Tibial nerve (tissue), 4 donors: Measurements from ENCODE around the gene PLEKHB1. TPM values are rescaled to one million over a fixed set of nuclear protein-coding genes. Genes with fewer than 3 reads are reported as not detected.

ENCODE experiments used
- DNase-seq, 2 donors: peaks; one replicate each; pipeline ENCODE4 v3.0.0-alpha.2; 2019; ENCODE audit warnings: low spot score in 2 of 2
- H3K27ac ChIP-seq, 4 donors: fragments of 200-600 bp; sonication (generic) in 3 of 4; one replicate each; pipeline ENCODE4 v1.5.1; 2017 to 2019; ENCODE audit warnings: mild to moderate bottlenecking in 1 of 4
- H3K27me3 ChIP-seq, 2 donors: fragments of 200-600 bp; sonication (generic) in 1 of 2; one replicate each; pipeline versions ENCODE4 v1.5.1 to v1.6.0; 2017 to 2019
- H3K36me3 ChIP-seq, 3 donors: fragments of 200-600 bp; sonication (generic); one replicate each; pipeline ENCODE4 v1.5.1; 2018 to 2019
- H3K4me1 ChIP-seq, 4 donors: fragments of 200-600 bp; sonication (generic) in 3 of 4; one replicate each; pipeline ENCODE4 v1.5.1; 2017 to 2019
- H3K4me3 ChIP-seq, 4 donors: fragments of 200-600 bp; sonication (generic) in 3 of 4; one replicate each; pipeline ENCODE4 v1.5.1; 2017 to 2019; ENCODE audit warnings: mild to moderate bottlenecking in 1 of 4, moderate library complexity in 1 of 4
- H3K9me3 ChIP-seq, 4 donors: fragments of 200-600 bp; sonication (generic) in 3 of 4; one replicate each; pipeline ENCODE4 v1.5.1; 2017 to 2019
- CTCF ChIP-seq, 5 experiments: fragments of 200-600 bp in 3 of 5; fragments of 450-650 bp in 2 of 5; sonication (generic) in 3 of 5; IDR thresholded peaks; one replicate each; pipeline ENCODE4 v1.5.1; 2016 to 2019; ENCODE audit warnings: antibody characterized with exemption in 5 of 5, mild to moderate bottlenecking in 3 of 5, moderate library complexity in 2 of 5
- EP300 ChIP-seq, 2 donors: sonication (generic); formaldehyde crosslinking; IDR thresholded peaks; one replicate each; pipeline ENCODE4 v1.6.1; 2017; ENCODE audit warnings: antibody characterized with exemption in 2 of 2, mild to moderate bottlenecking in 1 of 2
- POLR2A ChIP-seq, 2 donors: fragments of 450-650 bp; IDR thresholded peaks; one replicate each; pipeline ENCODE4 v1.6.1; 2017; ENCODE audit warnings: antibody characterized with exemption in 2 of 2, mild to moderate bottlenecking in 2 of 2, moderate library complexity in 2 of 2
- WGBS, 2 donors: methylation state at CpG; one replicate each; pipeline ENCODE4 v1.1.5; 2018; 5-methylcytosine and 5-hydroxymethylcytosine counted together
- total RNA-seq, 4 donors: library from RNA; depleted of rRNA; stranded (reverse); fragments of >200 nt; gene quantifications; one replicate each; pipeline ENCODE4 v1.1.0, GENCODE V29; 2016

PLEKHB1 gene
- total RNA-seq, 4 donors from 2014 or later, result 71.4 to 226 (median 206) TPM

GRCh38 chr11:73651661-73652045 lies 5.3 kb downstream of the PLEKHB1 start:
- TF ChIP-seq EP300 (IDR thresholded peaks at IDR 0.05) (no peak), POLR2A (IDR thresholded peaks at IDR 0.05) (no peak)
- Histone ChIP-seq H3K27ac (peak overlapping the region; percentile 56 to 87 (median 76)), H3K9me3 (no peaks in the 10 kb centered on the region), H3K4me1 (peaks cover 0 to 61% (median 15%) of the 10 kb centered on the region in 4 donors), H3K27me3 (no peaks in the 10 kb centered on the region), H3K4me3 (no peak overlapping the region), H3K36me3 (peaks cover 0 to 17% (median 0%) of the 10 kb centered on the region in 3 donors)
- WGBS, 2 donors, result 79 to 84% methylated on average over 9 of the region's 9 CpGs
- no peak for DNase-seq

GRCh38 chr11:73652046-73652730 lies 5.8 kb downstream of the PLEKHB1 start:
- no peak for TF ChIP-seq POLR2A (IDR thresholded peaks at IDR 0.05)
- TF ChIP-seq CTCF (IDR thresholded peaks at IDR 0.05), result peak in 1 of 5 experiments; percentile 11
- TF ChIP-seq EP300 (IDR thresholded peaks at IDR 0.05), result peak in 1 of 2 donors; percentile 67
- no peaks in the 10 kb centered on the region for H3K9me3 ChIP-seq
- peak; percentile 37 to 62 for DNase-seq
- H3K36me3 ChIP-seq, result peaks cover 0 to 17% (median 0%) of the 10 kb centered on the region in 3 donors
- H3K27ac ChIP-seq, result peak overlapping the region; percentile 62 to 87 (median 76)
- no peak overlapping the region for H3K4me3 ChIP-seq
- H3K4me1 ChIP-seq, result peaks cover 0 to 56% (median 15%) of the 10 kb centered on the region in 4 donors
- WGBS, 2 donors, result 23 to 51% methylated on average over 4 to 8 of the region's 8 CpGs
- H3K27me3 ChIP-seq, result no peaks in the 10 kb centered on the region

GRCh38 chr11:73652856-73653559 lies 6.6 kb downstream of the PLEKHB1 start:
- Histone ChIP-seq H3K36me3 (peaks cover 0 to 21% (median 0%) of the 10 kb centered on the region in 3 donors), H3K27ac (peak overlapping the region; percentile 41 to 87 (median 74)), H3K27me3 (no peaks in the 10 kb centered on the region), H3K4me3 (no peak overlapping the region), H3K9me3 (no peaks in the 10 kb centered on the region), H3K4me1 (peaks cover 0 to 48% (median 13%) of the 10 kb centered on the region in 4 donors)
- DNase-seq, result no peak
- TF ChIP-seq CTCF (IDR thresholded peaks at IDR 0.05) (no peak), POLR2A (IDR thresholded peaks at IDR 0.05) (no peak), EP300 (IDR thresholded peaks at IDR 0.05) (no peak)
- WGBS, 2 donors, result 83% methylated on average over 6 of the region's 6 CpGs

GRCh38 chr11:73653996-73654395 lies 7.6 kb downstream of the PLEKHB1 start:
- Histone ChIP-seq H3K9me3 (no peaks in the 10 kb centered on the region), H3K27ac (peak overlapping the region in 2 of 4 donors; percentile 86 to 87), H3K4me3 (no peak overlapping the region), H3K27me3 (no peaks in the 10 kb centered on the region), H3K36me3 (peaks cover 0 to 21% (median 0%) of the 10 kb centered on the region in 3 donors), H3K4me1 (peaks cover 0 to 38% (median 11%) of the 10 kb centered on the region in 4 donors)
- TF ChIP-seq CTCF (IDR thresholded peaks at IDR 0.05) (no peak), EP300 (IDR thresholded peaks at IDR 0.05) (no peak), POLR2A (IDR thresholded peaks at IDR 0.05) (no peak)
- 87% methylated on average over 5 of the region's 5 CpGs for WGBS, 2 donors
- no peak for DNase-seq

GRCh38 chr11:73654482-73655021 lies 8.2 kb downstream of the PLEKHB1 start:
- 77 to 82% methylated on average over 7 of the region's 7 CpGs for WGBS, 2 donors
- peak overlapping the region in 2 of 4 donors; percentile 86 to 87 for H3K27ac ChIP-seq
- H3K4me3 ChIP-seq, result no peak overlapping the region
- no peak for DNase-seq
- H3K36me3 ChIP-seq, result peaks cover 0 to 21% (median 0%) of the 10 kb centered on the region in 3 donors
- no peaks in the 10 kb centered on the region for H3K27me3 ChIP-seq
- TF ChIP-seq POLR2A (IDR thresholded peaks at IDR 0.05) (no peak), EP300 (IDR thresholded peaks at IDR 0.05) (no peak), CTCF (IDR thresholded peaks at IDR 0.05) (no peak)
- peaks cover 0 to 32% (median 11%) of the 10 kb centered on the region in 4 donors for H3K4me1 ChIP-seq
- H3K9me3 ChIP-seq, result no peaks in the 10 kb centered on the region
